T-cell (primary cell): ENCODE measurements around the gene S100A2. TPM values are rescaled to one million over a fixed set of nuclear protein-coding genes. Genes with fewer than 3 reads are reported as not detected.

Experiments used
- ATAC-seq, 4 experiments: fragments of 200-7000 bp in 3 of 4; fragments of 150-1000 bp in 1 of 4; cut with Tn5 transposase; replicated peaks in 1 of 4; 1 replicate in 3 of 4; 2 replicates in 1 of 4; pipeline ENCODE4 v1.10.0; 2021; ENCODE audit warnings: moderate library complexity in 3 of 4, mild to moderate bottlenecking in 2 of 4, moderate number of reproducible peaks in 1 of 4
- CTCF ChIA-PET, 2 donors: fragments of 300-600 bp; sonication (Branson Sonifier 250); formaldehyde crosslinking; loops; one replicate each; lab custom pipeline; 2022; ENCODE audit warnings: antibody characterized with exemption in 2 of 2; lab: Charles Lee
- POLR2A ChIA-PET, 2 donors: fragments of 300-600 bp; sonication (Branson Sonifier 250); formaldehyde crosslinking; loops; one replicate each; lab custom pipeline; 2022; ENCODE audit warnings: antibody characterized with exemption in 2 of 2; lab: Charles Lee
- DNase-seq, 35 experiments: peaks; one replicate each; pipeline versions ENCODE4 v3.0.0 to v3.0.0-alpha.2; 2013 to 2023
- H3K27ac ChIP-seq: one replicate; pipeline ENCODE4 v1.5.1; 2013; ENCODE audit warnings: low read length
- H3K27me3 ChIP-seq, 2 experiments: replicated peaks in 1 of 2; 1 replicate in 1 of 2; 2 replicates in 1 of 2; pipeline versions ENCODE4 v1.6.1 to v1.7.0; 2013; ENCODE audit warnings: low read length in 1 of 2, mixed read lengths in 1 of 2; ENCODE audit not compliant: control insufficient read depth in 2 of 2, insufficient read depth in 2 of 2; ENCODE audit errors: extremely low read depth in 1 of 2
- H3K36me3 ChIP-seq, 2 donors: 1 replicate in 1 of 2; 2 replicates in 1 of 2; pipeline versions ENCODE4 v1.6.1 to v1.7.0; 2013; ENCODE audit warnings: low read length in 1 of 2; ENCODE audit not compliant: control insufficient read depth in 2 of 2, insufficient read depth in 1 of 2; ENCODE audit errors: extremely low read depth in 1 of 2
- H3K4me1 ChIP-seq, 2 experiments: 1 replicate in 1 of 2; 2 replicates in 1 of 2; pipeline versions ENCODE4 v1.6.1 to v1.7.0; 2013; ENCODE audit warnings: low read length in 2 of 2, mixed read lengths in 1 of 2; ENCODE audit not compliant: insufficient read depth in 2 of 2, control insufficient read depth in 1 of 2; ENCODE audit errors: extremely low read depth in 1 of 2
- H3K4me3 ChIP-seq, 2 donors: 1 replicate in 1 of 2; 2 replicates in 1 of 2; pipeline versions ENCODE4 v1.5.1 to v1.7.0; 2013; ENCODE audit warnings: mild to moderate bottlenecking in 2 of 2, low read length in 1 of 2, moderate library complexity in 1 of 2; ENCODE audit not compliant: control insufficient read depth in 1 of 2; ENCODE audit errors: extremely low read depth in 1 of 2
- H3K9me3 ChIP-seq: 2 replicates; pipeline ENCODE4 v1.7.0; 2013
- H3K27ac Mint-ChIP-seq, 2 donors: one replicate each; pipeline ENCODE4 v1.8.0; 2020 to 2021; ENCODE audit warnings: mild to moderate bottlenecking in 2 of 2, mixed read lengths in 2 of 2
- H3K27me3 Mint-ChIP-seq, 2 donors: one replicate each; pipeline ENCODE4 v1.8.0; 2021 to 2022; ENCODE audit warnings: mixed read lengths in 2 of 2
- H3K36me3 Mint-ChIP-seq: one replicate; pipeline ENCODE4 v1.8.0; 2021; ENCODE audit warnings: mixed read lengths
- H3K4me1 Mint-ChIP-seq, 3 donors: one replicate each; pipeline ENCODE4 v1.8.0; 2020 to 2022; ENCODE audit warnings: mixed read lengths in 3 of 3, mild to moderate bottlenecking in 1 of 3
- H3K4me3 Mint-ChIP-seq, 3 donors: one replicate each; pipeline ENCODE4 v1.8.0; 2020 to 2022; ENCODE audit warnings: mild to moderate bottlenecking in 3 of 3, mixed read lengths in 3 of 3, moderate library complexity in 3 of 3
- H3K9me3 Mint-ChIP-seq, 3 donors: one replicate each; pipeline ENCODE4 v1.8.0; 2020 to 2022; ENCODE audit warnings: mixed read lengths in 3 of 3
- WGBS: methylation state at CpG from one replicate; pipeline ENCODE4 v1.1.5; 2013; ENCODE audit warnings: missing lambda C conversion rate; ENCODE audit not compliant: insufficient coverage; 5-methylcytosine and 5-hydroxymethylcytosine counted together
- total RNA-seq, 35 experiments: library from RNA in 6 of 35; stranded (reverse) in 6 of 35; fragments of 120-200 nt in 1 of 35; gene quantifications; one replicate each; pipeline versions ENCODE4 v1.2.1 to v1.2.4 and lab custom pipeline; 2013 to 2026

S100A2 gene
- total RNA-seq, 5 donors from 2014 or later (not counting 1 experiment from before 2014, with no cell fraction given), result 0.66 TPM; not detected in 4

DNA sequence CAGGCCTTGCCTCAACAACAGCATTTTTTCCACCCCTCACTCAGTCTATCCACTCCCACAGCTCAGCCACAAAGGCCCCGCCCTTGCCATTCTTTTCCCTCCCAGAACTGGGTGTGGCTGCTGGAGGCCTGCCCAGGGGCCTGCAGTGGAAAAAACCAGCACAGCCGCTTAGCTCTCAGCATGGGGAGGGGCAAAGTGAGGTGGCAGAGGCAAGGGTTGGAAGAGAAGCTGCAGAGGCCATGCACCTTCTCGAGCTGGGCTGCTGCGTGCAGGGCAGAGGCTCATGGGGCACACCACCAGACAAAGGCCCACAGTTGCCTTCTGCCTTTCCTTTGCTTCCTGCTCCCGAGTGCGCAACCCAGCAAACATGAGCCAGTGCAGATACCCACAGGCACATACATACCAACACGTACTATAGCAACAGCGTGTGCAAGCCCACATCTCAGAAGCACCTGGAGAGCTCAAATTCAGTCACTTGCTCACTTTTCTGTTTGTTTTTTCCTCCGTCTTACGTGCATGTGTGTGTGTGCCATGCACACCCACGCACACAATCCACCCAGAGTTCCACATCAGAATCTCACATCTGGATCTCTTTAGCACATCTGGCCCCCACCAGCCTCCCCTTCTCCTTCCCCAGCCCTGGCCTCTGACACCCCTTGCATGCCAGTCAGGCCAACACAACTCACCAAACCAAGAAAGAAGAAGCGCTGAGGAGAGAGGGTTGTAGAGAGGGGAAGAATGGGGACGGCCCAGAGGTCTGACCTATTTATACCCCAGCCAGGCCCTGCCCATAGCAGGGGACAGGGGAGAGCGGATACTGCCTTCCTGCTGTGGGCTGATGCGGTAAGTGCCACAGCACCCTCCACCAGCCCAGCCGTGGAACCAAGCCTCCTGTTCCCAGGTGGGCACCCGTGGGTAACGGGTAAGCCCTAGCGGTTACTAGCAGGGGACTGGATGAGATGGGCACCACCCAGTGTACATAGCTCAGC, 20.3 kb downstream of the S100A2 start, which contains the start of gene S100A4:
Gene S100A4, minus strand, starts transcription at position 740 of the 989 bp plus-strand sequence. CDS start 1,012 bp downstream, outside the sequence.
- H3K4me3 Mint-ChIP-seq, result peak within 1 kb of the TSS; percentile 91 to 95 (median 93)
- DNase-seq (peak; percentile 58 to 89 (median 74)), ATAC-seq (peak; percentile 78 to 85 (median 82))
- Histone ChIP-seq H3K9me3 (no peaks in the 10 kb centered on the region), H3K4me1 (peaks cover 56 to 72% of the 10 kb centered on the region in 2 experiments), H3K4me3 (peak within 1 kb of the TSS; percentile 49 to 76), H3K27ac (peak within 1 kb of the TSS; percentile 86), H3K27me3 (peaks cover 0 to 3% of the 10 kb centered on the region in 2 experiments), H3K36me3 (peaks cover 0 to 18% of the 10 kb centered on the region in 2 donors)
- CTCF ChIA-PET, result interaction anchor here (0.8 to 2.8 kb wide), 7 partner anchors 10 to 89 kb away, joined by 3 to 35 read pairs (median 8); partner anchors contain the start of genes CHTOP (in 1 of the 2) and S100A6 (in 1 of the 2)
- peak within 1 kb of the TSS; percentile 100 for H3K27ac Mint-ChIP-seq
- 1% methylated on average over 17 of the region's 19 CpGs for WGBS
- H3K36me3 Mint-ChIP-seq, result peaks cover 21% of the 10 kb centered on the region
- H3K27me3 Mint-ChIP-seq, result no peaks in the 10 kb centered on the region
- POLR2A ChIA-PET, result interaction anchor here (0.6 to 2.8 kb wide), 5 partner anchors 9 to 88 kb away, joined by 3 to 14 read pairs (median 4); partner anchors contain the start of gene S100A6 (in 1 of the 2)
- H3K4me1 Mint-ChIP-seq, result peaks cover 66 to 83% (median 74%) of the 10 kb centered on the region in 3 donors
- H3K9me3 Mint-ChIP-seq, result no peaks in the 10 kb centered on the region

DNA sequence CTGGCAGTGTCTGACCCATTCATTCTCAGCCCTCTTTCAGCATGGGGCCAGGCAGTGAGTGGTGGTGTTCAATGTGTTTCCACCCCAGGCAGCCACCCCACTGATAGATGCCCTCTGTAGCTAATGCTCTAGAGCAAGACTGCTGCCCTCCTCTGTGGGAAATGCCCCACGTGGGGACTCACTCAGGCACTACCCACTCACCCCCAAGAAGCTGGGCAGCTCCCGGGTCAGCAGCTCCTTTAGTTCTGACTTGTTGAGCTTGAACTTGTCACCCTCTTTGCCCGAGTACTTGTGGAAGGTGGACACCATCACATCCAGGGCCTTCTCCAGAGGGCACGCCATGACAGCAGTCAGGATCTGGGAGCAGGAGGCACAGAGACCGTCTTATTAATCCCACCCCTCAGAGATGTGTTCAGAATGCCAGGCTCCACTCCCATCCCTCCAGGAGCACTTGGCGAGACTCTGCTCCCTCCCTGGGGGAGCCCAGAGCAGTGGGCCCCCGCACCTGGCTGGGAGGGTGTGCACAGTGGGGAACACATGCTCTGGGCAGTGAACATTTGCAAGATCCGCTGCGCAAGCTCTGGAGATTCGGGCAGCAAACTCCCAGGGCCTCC, 21.1 kb downstream of the S100A2 start:
- Histone ChIP-seq H3K36me3 (peaks cover 0 to 18% of the 10 kb centered on the region in 2 donors), H3K9me3 (no peaks in the 10 kb centered on the region), H3K4me1 (peaks cover 62 to 80% of the 10 kb centered on the region in 2 experiments), H3K27me3 (no peaks in the 10 kb centered on the region), H3K4me3 (peak overlapping the region; percentile 49 to 76), H3K27ac (peak overlapping the region; percentile 86)
- H3K9me3 Mint-ChIP-seq, result no peaks in the 10 kb centered on the region
- H3K36me3 Mint-ChIP-seq, result peaks cover 21% of the 10 kb centered on the region
- H3K4me3 Mint-ChIP-seq, result peak overlapping the region; percentile 91 to 95 (median 93)
- H3K27ac Mint-ChIP-seq, result peak overlapping the region; percentile 100
- no peaks in the 10 kb centered on the region for H3K27me3 Mint-ChIP-seq
- ATAC-seq (no peak), DNase-seq (no peak)
- 30% methylated on average over 2 of the region's 10 CpGs for WGBS
- H3K4me1 Mint-ChIP-seq, result peaks cover 74 to 91% (median 82%) of the 10 kb centered on the region in 3 donors
- CTCF ChIA-PET, result interaction anchor here (1.1 to 2.8 kb wide), 6 partner anchors 9 to 34 kb away, joined by 3 to 35 read pairs (median 10); partner anchors contain the start of gene S100A6 (in 1 of the 2)
- POLR2A ChIA-PET, result interaction anchor here (0.6 to 2.8 kb wide), 3 partner anchors 9 to 24 kb away, joined by 3 to 14 read pairs (median 4); partner anchors contain the start of gene S100A6 (in 1 of the 2)

DNA sequence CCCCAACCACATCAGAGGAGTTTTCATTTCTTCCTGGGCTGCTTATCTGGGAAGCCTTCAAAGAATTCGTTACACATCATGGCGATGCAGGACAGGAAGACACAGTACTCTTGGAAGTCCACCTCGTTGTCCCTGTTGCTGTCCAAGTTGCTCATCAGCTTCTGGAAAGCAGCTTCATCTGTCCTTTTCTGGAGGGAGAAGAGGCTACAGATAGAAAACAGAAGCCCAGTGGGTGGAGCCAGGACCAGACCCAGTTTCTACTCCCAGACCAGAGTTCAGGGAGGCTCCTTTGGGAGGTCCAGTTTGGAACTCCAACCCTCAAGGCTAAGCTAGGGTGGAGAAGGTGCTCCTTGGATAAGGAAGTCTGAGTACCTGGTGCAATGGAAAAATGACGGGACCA, 21.9 kb downstream of the S100A2 start:
- peaks cover 0 to 18% of the 10 kb centered on the region in 2 donors for H3K36me3 ChIP-seq
- peaks cover 21% of the 10 kb centered on the region for H3K36me3 Mint-ChIP-seq
- H3K4me1 Mint-ChIP-seq, result peaks cover 78 to 91% (median 82%) of the 10 kb centered on the region in 3 donors
- no peaks in the 10 kb centered on the region for H3K9me3 Mint-ChIP-seq
- no peak for DNase-seq
- H3K9me3 ChIP-seq, result no peaks in the 10 kb centered on the region
- H3K4me3 ChIP-seq, result peak overlapping the region; percentile 49 to 76
- no peak for ATAC-seq
- peak overlapping the region; percentile 86 for H3K27ac ChIP-seq
- no peaks in the 10 kb centered on the region for H3K27me3 Mint-ChIP-seq
- POLR2A ChIA-PET, result interaction anchor here (1.1 to 2.8 kb wide), 2 partner anchors 8 to 12 kb away, joined by 4 to 14 read pairs; partner anchors contain the start of gene S100A6 (in 1 of the 2)
- WGBS, result 80% methylated on average over 2 of the region's 4 CpGs
- peaks cover 62 to 82% of the 10 kb centered on the region in 2 experiments for H3K4me1 ChIP-seq
- H3K27me3 ChIP-seq, result no peaks in the 10 kb centered on the region
- H3K27ac Mint-ChIP-seq, result peak overlapping the region; percentile 100
- peak overlapping the region; percentile 91 to 95 (median 93) for H3K4me3 Mint-ChIP-seq
- CTCF ChIA-PET, result interaction anchor here (0.6 to 1.6 kb wide), 3 partner anchors 9 to 15 kb away, joined by 3 to 6 read pairs (median 5); no protein-coding TSS in a partner anchor

DNA sequence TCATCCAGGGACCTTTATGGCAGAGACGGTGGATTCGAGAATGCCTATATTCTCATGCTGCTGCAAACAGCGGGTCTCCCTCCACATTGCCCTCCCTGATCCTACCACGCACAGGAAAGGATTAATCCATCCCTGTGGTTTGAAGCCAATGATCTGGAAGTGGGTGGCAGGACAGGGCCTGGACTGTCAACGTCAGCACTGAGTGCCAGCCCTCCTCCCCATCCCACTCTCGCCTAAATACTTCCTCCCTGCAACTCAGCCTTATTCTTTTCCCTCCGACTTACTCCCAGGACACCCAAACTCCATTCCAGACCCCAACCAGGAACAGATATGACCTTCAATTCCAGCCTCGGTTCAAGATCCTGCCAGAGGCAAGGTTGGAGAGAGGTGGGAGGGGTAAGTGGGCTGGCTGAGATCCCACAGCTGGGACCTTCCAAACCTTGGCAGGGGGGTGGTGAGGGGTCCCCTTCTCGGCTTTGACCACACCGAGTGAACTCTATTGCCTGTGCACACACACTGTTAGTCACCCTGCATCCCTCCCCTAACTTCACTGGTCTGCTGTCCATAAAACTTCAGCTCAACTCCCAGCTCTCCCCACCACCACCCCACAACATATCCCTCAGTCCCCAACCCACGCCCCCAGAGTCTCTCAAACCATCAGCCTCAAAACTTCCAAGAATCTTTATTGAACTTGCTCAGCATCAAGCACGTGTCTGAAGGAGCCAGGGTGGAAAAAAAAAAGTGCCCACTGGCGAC, 22.5 kb downstream of the S100A2 start:
- peaks cover 21% of the 10 kb centered on the region for H3K36me3 Mint-ChIP-seq
- H3K9me3 ChIP-seq, result no peaks in the 10 kb centered on the region
- DNase-seq (no peak), ATAC-seq (no peak)
- WGBS, result 74% methylated on average over 7 of the region's 13 CpGs
- peaks cover 76 to 90% (median 79%) of the 10 kb centered on the region in 3 donors for H3K4me1 Mint-ChIP-seq
- peak overlapping the region; percentile 86 for H3K27ac ChIP-seq
- H3K36me3 ChIP-seq, result peaks cover 0 to 18% of the 10 kb centered on the region in 2 donors
- H3K9me3 Mint-ChIP-seq, result no peaks in the 10 kb centered on the region
- ChIA-PET CTCF (interaction anchor here (0.6 to 1.4 kb wide), 2 partner anchors 10 to 15 kb away, joined by 3 to 5 read pairs; no protein-coding TSS in a partner anchor), POLR2A (no interaction called here)
- H3K4me1 ChIP-seq, result peaks cover 62 to 82% of the 10 kb centered on the region in 2 experiments
- peak overlapping the region; percentile 91 to 95 (median 93) for H3K4me3 Mint-ChIP-seq
- H3K4me3 ChIP-seq, result no peak overlapping the region
- no peaks in the 10 kb centered on the region for H3K27me3 Mint-ChIP-seq
- H3K27ac Mint-ChIP-seq, result peak overlapping the region; percentile 100
- no peaks in the 10 kb centered on the region for H3K27me3 ChIP-seq

DNA sequence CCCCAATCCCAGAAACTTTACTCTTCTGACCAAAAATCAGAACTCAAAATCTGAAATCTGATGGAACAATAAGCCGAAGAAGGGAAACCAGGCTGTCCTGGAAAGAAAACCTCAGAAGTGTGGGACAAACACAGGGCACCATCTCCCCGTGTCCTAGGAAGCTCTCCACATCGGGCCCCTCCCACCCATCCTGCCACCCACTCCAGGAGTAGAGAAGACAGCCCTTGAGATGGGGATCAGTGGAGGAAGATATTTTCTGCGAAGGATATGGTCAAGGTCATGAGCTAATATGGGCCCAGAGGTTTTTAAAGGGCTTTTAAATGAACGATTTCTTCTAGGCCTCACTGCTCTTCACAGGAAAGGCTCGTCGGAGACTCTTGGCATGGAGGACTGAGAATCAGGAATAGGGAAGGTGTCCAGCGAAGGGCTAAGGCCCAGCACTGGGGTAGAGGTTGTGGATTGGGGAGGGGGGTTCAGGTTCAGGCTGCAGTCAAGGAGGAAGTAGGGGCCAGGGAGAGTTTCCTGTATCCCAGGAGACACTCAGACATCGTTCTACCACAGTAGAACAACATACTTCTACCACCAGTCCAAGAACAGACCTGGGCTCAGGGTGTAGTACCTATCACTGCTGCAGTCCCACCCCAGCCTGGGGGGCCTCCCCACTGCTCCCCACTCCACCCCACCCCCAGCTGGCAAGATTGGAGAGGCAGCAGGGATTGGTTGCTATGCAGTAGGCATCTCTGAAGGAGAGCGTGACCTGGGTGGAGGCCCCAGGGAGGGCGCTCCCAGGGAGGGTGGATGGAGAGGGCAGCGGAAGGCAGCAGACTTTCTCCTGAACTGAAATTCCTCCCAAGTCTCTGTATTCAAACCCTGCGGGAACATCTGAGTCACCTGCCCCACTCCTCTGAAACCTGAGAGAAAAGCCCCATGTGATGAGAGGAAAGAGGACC, 23.7 kb downstream of the S100A2 start:
- ATAC-seq, result no peak
- Mint-ChIP-seq H3K27me3 (no peaks in the 10 kb centered on the region), H3K9me3 (no peaks in the 10 kb centered on the region), H3K4me1 (peaks cover 77 to 90% (median 86%) of the 10 kb centered on the region in 3 donors), H3K27ac (peak overlapping the region; percentile 100), H3K4me3 (peak overlapping the region; percentile 51 to 93 (median 59)), H3K36me3 (peaks cover 21% of the 10 kb centered on the region)
- POLR2A ChIA-PET, result no interaction called here
- CTCF ChIA-PET, result interaction anchor here in 1 of 2 donors (2.7 kb wide), 1 partner anchor 9 kb away, joined by 13 read pairs; no protein-coding TSS in a partner anchor
- Histone ChIP-seq H3K36me3 (peaks cover 0 to 18% of the 10 kb centered on the region in 2 donors), H3K4me1 (peaks cover 62 to 81% of the 10 kb centered on the region in 2 experiments), H3K27me3 (no peaks in the 10 kb centered on the region), H3K4me3 (no peak overlapping the region), H3K9me3 (no peaks in the 10 kb centered on the region), H3K27ac (peak overlapping the region; percentile 86)
- no peak for DNase-seq
- 62% methylated on average over 5 of the region's 13 CpGs for WGBS
